HFFc6 (cell line): ENCODE data around the gene ERG28. TPM values are rescaled to one million over a fixed set of nuclear protein-coding genes. Genes with fewer than 3 reads are reported as not detected.

Experiments used
- DNase-seq: peaks from one replicate; pipeline ENCODE4 v3.0.0-alpha.2; 2018
- H3K27ac Mint-ChIP-seq: 2 replicates; pipeline ENCODE4 v1.8.0; 2020; ENCODE audit warnings: mild to moderate bottlenecking, mixed read lengths
- H3K27me3 Mint-ChIP-seq: 2 replicates; pipeline ENCODE4 v1.8.0; 2021; ENCODE audit warnings: mild to moderate bottlenecking, moderate library complexity, mixed read lengths; ENCODE audit not compliant: insufficient read depth
- H3K36me3 Mint-ChIP-seq: 2 replicates; pipeline ENCODE4 v1.8.0; 2021; ENCODE audit warnings: low read depth, mixed read lengths
- H3K4me1 Mint-ChIP-seq: 2 replicates; pipeline ENCODE4 v1.8.0; 2020; ENCODE audit warnings: low read depth, mixed read lengths
- H3K4me3 Mint-ChIP-seq: 2 replicates; pipeline ENCODE4 v1.8.0; 2020; ENCODE audit warnings: mild to moderate bottlenecking, moderate library complexity, mixed read lengths
- H3K9me3 Mint-ChIP-seq: 2 replicates; pipeline ENCODE4 v1.8.0; 2020; ENCODE audit warnings: mild to moderate bottlenecking, mixed read lengths
- CTCF ChIP-seq: fragments of 200-600 bp; sonication (generic); IDR thresholded peaks from 2 replicates; pipeline ENCODE4 v1.5.0; 2021; ENCODE audit warnings: antibody characterized with exemption, mild to moderate bottlenecking
- total RNA-seq, 6 experiments: library from RNA; stranded (reverse); fragmentation: NEBNext Ultra II Directional; extraction: Animal tissue kit (Norgen Biotek cat#: 25700); gene quantifications; 2 replicates in 1 of 6; 3 replicates in 5 of 6; pipeline ENCODE4 v1.2.3, GENCODE V29; 2021

The ERG28 gene
- total RNA-seq, 6 experiments from 2014 or later: 14.1 to 18.2 (median 15.6) TPM

GRCh38 chr14:75634848-75635247 is 25.8 kb downstream of the ERG28 start:
- peaks cover 21% of the 10 kb centered on the region for H3K4me1 Mint-ChIP-seq
- TF ChIP-seq CTCF: no peak
- no peak overlapping the region for H3K27ac Mint-ChIP-seq
- H3K27me3 Mint-ChIP-seq: peaks cover 29% of the 10 kb centered on the region
- no peaks in the 10 kb centered on the region for H3K36me3 Mint-ChIP-seq
- no peak for DNase-seq
- no peak overlapping the region for H3K4me3 Mint-ChIP-seq
- no peaks in the 10 kb centered on the region for H3K9me3 Mint-ChIP-seq

DNA sequence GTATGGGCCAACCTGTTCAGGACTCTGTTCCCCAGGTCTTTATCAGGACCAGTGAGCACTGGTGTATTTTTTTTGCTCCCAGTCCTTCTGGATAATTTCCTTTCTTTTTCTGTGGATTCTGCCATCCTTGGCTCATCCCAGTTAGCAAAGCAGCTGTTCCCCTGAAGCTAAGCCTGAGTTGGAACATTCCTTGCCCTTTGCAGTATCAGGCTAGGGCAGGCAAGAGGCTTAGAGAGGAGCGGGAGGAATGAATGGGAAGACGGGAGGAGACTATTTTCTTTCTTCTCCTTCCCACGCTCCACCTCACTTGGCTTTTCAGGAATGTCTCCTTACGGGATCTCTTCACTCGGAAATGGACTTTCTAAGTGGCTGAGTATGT is 29.2 kb downstream of the ERG28 start:
- Mint-ChIP-seq H3K4me3 (no peak overlapping the region), H3K9me3 (no peaks in the 10 kb centered on the region), H3K4me1 (peaks cover 14% of the 10 kb centered on the region), H3K36me3 (no peaks in the 10 kb centered on the region), H3K27me3 (peaks cover 29% of the 10 kb centered on the region), H3K27ac (no peak overlapping the region)
- DNase-seq: no peak
- TF ChIP-seq CTCF: no peak

DNA sequence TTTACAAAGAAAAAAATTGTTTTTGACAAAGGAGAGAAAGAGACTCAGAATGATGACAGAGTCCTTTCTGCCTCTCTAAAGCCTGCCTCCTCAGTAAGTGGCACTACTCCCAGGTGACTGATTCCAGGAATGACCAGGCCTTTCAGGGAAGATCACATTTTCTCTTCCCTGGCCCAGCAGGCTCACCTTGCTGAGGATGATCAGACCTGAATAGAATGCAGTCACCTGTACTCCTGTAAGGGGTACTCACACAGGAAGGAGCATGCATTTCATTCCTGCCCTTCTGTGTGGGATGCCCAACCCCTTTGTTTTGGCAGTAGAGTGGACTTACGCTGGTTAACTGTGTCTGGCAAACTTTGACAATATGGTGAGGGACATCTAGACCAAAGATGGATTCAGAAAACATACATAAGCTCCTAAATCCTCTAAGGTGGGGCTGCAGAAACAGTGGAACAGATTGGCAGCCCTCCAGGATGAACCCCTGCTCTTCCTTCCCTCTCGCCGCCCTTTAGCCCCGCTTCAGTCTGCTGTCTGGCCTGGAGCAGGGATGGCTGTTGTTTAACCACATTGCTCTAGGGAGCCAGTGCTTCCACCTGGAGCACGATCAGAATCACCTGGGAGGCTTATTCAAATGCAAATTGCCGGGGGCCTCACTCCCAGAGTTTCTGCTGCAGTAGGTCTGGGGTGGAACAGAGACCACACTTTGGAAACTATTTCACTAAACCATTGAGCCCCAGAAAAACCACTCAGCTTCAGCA is 29.8 kb downstream of the ERG28 start:
- peaks cover 10% of the 10 kb centered on the region for H3K4me1 Mint-ChIP-seq
- H3K4me3 Mint-ChIP-seq: no peak overlapping the region
- H3K27ac Mint-ChIP-seq: no peak overlapping the region
- no peak for DNase-seq
- no peak for TF ChIP-seq CTCF
- H3K36me3 Mint-ChIP-seq: no peaks in the 10 kb centered on the region
- H3K9me3 Mint-ChIP-seq: no peaks in the 10 kb centered on the region
- H3K27me3 Mint-ChIP-seq: peaks cover 29% of the 10 kb centered on the region

DNA sequence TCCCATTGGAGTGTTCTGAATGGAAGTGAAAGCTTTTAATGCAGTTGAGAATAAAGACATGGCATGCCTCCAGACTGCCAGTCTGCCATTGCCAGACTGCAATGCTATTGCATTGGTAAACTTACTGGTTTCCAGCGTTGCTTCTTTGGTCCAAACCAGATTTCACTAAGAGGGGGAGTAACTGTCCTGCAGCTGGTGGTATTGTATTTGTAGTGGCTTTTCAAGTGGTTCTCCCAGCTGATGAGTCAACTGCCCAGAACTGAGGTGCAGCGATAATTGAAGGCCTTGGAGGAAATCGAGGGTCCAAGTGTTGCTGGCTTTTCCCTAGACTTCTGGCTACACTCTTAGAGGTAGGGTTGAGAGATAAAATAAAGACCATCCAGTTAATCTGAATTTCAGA is 31.9 kb downstream of the ERG28 start:
- DNase-seq: no peak
- no peak for TF ChIP-seq CTCF
- Mint-ChIP-seq H3K27ac (no peak overlapping the region), H3K9me3 (no peaks in the 10 kb centered on the region), H3K4me1 (no peaks in the 10 kb centered on the region), H3K36me3 (no peaks in the 10 kb centered on the region), H3K4me3 (no peak overlapping the region), H3K27me3 (peaks cover 24% of the 10 kb centered on the region)

GRCh38 chr14:75627406-75627805 is 33.3 kb downstream of the ERG28 start:
- Mint-ChIP-seq H3K36me3 (no peaks in the 10 kb centered on the region), H3K9me3 (no peaks in the 10 kb centered on the region), H3K4me3 (no peak overlapping the region), H3K4me1 (no peaks in the 10 kb centered on the region), H3K27me3 (peaks cover 15% of the 10 kb centered on the region), H3K27ac (no peak overlapping the region)
- no peak for TF ChIP-seq CTCF
- DNase-seq: no peak
